Measurements from ENCODE around the gene JAML.

- TF ChIP-seq CTCF (IDR thresholded peaks at IDR 0.05) (no peak), POLR2A (IDR thresholded peaks at IDR 0.05) (no peak)
Observed at GRCh38 chr11:118219244-118219643, 5.6 kb downstream of the JAML start.
